Measurements from ENCODE around the gene PRSS57. TPM values are rescaled to one million over a fixed set of nuclear protein-coding genes. Genes with fewer than 3 reads are reported as not detected.

PRSS57 gene
- total and polyA plus RNA-seq, 2 of the 13 experiments (the other 11 are each of a cell fraction or from before 2014, with no cell fraction given): 0.12 TPM; not detected in 1

- TF ChIP-seq ZXDC (CRISPR knock-in tag; IDR thresholded peaks at IDR 0.05) (no peak), SOX13 (IDR thresholded peaks at IDR 0.05) (no peak), SOX13 (CRISPR knock-in tag; conservative IDR thresholded peaks at IDR 0.05 in 1 of 2, IDR thresholded peaks at IDR 0.05 in 1 of 2) (peak in 1 of 2 experiments; percentile 51; a peak in 2 of 4 replicates), HDAC1 (CRISPR knock-in tag; IDR thresholded peaks at IDR 0.05) (peak; percentile 69), ZNF784 (CRISPR knock-in tag; IDR thresholded peaks at IDR 0.05; ENCODE audit: borderline replicate concordance) (peak; percentile 29; the same call in 1 of the 2 replicates), ZSCAN21 (CRISPR knock-in tag; IDR thresholded peaks at IDR 0.05; ENCODE audit: borderline replicate concordance) (peak; percentile 79), ZBTB21 (CRISPR knock-in tag; IDR thresholded peaks at IDR 0.05) (no peak), BRD4 (CRISPR knock-in tag; IDR thresholded peaks at IDR 0.05) (no peak), ZNF768 (CRISPR knock-in tag; IDR thresholded peaks at IDR 0.05) (peak; percentile 96), SP1 (IDR thresholded peaks at IDR 0.05) (no peak), SP1 (CRISPR knock-in tag; IDR thresholded peaks at IDR 0.05) (0 out of 2 replicates have a peak, but pooled peaks have one; percentile 35), ZFP90 (CRISPR knock-in tag; IDR thresholded peaks at IDR 0.05; ENCODE audit: borderline replicate concordance) (0 out of 2 replicates have a peak, but pooled peaks have one; percentile 38), MAZ (IDR thresholded peaks at IDR 0.05; ENCODE audit: borderline replicate concordance, low read depth, low read length) (no peak), MAZ (CRISPR knock-in tag; IDR thresholded peaks at IDR 0.05; ENCODE audit: low read depth) (peak; percentile 61; the same call in 1 of the 2 replicates), ESRRA (CRISPR knock-in tag; IDR thresholded peaks at IDR 0.05; ENCODE audit: low read depth) (peak; percentile 82; the same call in 1 of the 2 replicates), HMGA1 (CRISPR knock-in tag; conservative IDR thresholded peaks at IDR 0.05) (no peak), ZNF552 (CRISPR knock-in tag; IDR thresholded peaks at IDR 0.05; ENCODE audit: borderline replicate concordance) (0 out of 2 replicates have a peak, but pooled peaks have one; percentile 27), ELF4 (CRISPR knock-in tag; IDR thresholded peaks at IDR 0.05; ENCODE audit: borderline replicate concordance) (no peak), TCF12 (IDR thresholded peaks at IDR 0.05) (no peak), TCF12 (CRISPR knock-in tag; IDR thresholded peaks at IDR 0.05) (0 out of 2 replicates have a peak, but pooled peaks have one; percentile 36), BORCS8-MEF2B (CRISPR knock-in tag; IDR thresholded peaks at IDR 0.05) (peak; percentile 45; the same call in 1 of the 2 replicates), TCF7L2 (IDR thresholded peaks at IDR 0.05; ENCODE audit: low read depth, low read length) (no peak), CEBPG (CRISPR knock-in tag; IDR thresholded peaks at IDR 0.05) (peak; percentile 92), EEA1 (CRISPR knock-in tag; IDR thresholded peaks at IDR 0.05; ENCODE audit: borderline replicate concordance) (no peak), ZBTB42 (CRISPR knock-in tag; IDR thresholded peaks at IDR 0.05) (0 out of 2 replicates have a peak, but pooled peaks have one; percentile 72), KLF6 (CRISPR knock-in tag; IDR thresholded peaks at IDR 0.05) (no peak)
These were observed 23.8 kb upstream of the PRSS57 start (continued) for GRCh38 chr19:718991-719512.

Measured in HepG2 (cell line).